Calu3 (cell line): Measurements from ENCODE around the gene SCTR. TPM values are rescaled to one million over a fixed set of nuclear protein-coding genes. Genes with fewer than 3 reads are reported as not detected.
"Not testable (repeated sequence)": the region's sequence is repeated elsewhere in the genome, so short reads cannot be mapped to it uniquely, and the experiment has no call there.

Source experiments
- BruUV-seq: library from RNA; stranded (reverse); fragments of 400-500 nt; replicated peaks from 2 replicates; lab custom pipeline; 2021; lab: Mats Ljungman, UMichigan
- CTCF ChIA-PET: fragments of 300-600 bp; sonication (Branson Sonifier 250); formaldehyde crosslinking; loops from one replicate; lab custom pipeline; 2022; ENCODE audit warnings: antibody characterized with exemption; lab: Charles Lee
- DNase-seq: peaks from one replicate; pipeline ENCODE4 v3.0.0; 2022
- H3K27ac Mint-ChIP-seq: one replicate; pipeline ENCODE4 v1.8.0; 2022; ENCODE audit warnings: mixed read lengths; ENCODE audit not compliant: unreplicated experiment
- H3K27me3 Mint-ChIP-seq: one replicate; pipeline ENCODE4 v1.8.0; 2022; ENCODE audit warnings: mixed read lengths; ENCODE audit not compliant: unreplicated experiment
- H3K36me3 Mint-ChIP-seq: one replicate; pipeline ENCODE4 v1.8.0; 2022; ENCODE audit warnings: mild to moderate bottlenecking, moderate library complexity, mixed read lengths; ENCODE audit not compliant: insufficient read depth, unreplicated experiment
- H3K4me1 Mint-ChIP-seq: one replicate; pipeline ENCODE4 v1.8.0; 2022; ENCODE audit warnings: mild to moderate bottlenecking, low read depth, mixed read lengths; ENCODE audit not compliant: unreplicated experiment
- H3K4me3 Mint-ChIP-seq: one replicate; pipeline ENCODE4 v1.8.0; 2022; ENCODE audit warnings: mild to moderate bottlenecking, low read depth, moderate library complexity, mixed read lengths; ENCODE audit not compliant: unreplicated experiment
- H3K9me3 Mint-ChIP-seq: one replicate; pipeline ENCODE4 v1.8.0; 2022; ENCODE audit warnings: low read depth, mixed read lengths; ENCODE audit not compliant: unreplicated experiment
- CTCF ChIP-seq: fragments of 200-600 bp; IDR thresholded peaks from one replicate; pipeline ENCODE4 v1.8.0; 2022; ENCODE audit warnings: antibody characterized with exemption; ENCODE audit not compliant: unreplicated experiment
- intact Hi-C: fragments of 100-400 bp; cut with micrococcal nuclease; formaldehyde crosslinking; loops from one replicate; pipeline ENCODE4 v1.10.0; 2022; ENCODE audit not compliant: unreplicated experiment
- total RNA-seq: library from RNA; stranded (reverse); gene quantifications from 2 replicates; pipeline ENCODE4 v1.2.3, GENCODE V29; 2022

SCTR gene
- total RNA-seq, 1 experiment from 2014 or later: 0.85 TPM

DNA sequence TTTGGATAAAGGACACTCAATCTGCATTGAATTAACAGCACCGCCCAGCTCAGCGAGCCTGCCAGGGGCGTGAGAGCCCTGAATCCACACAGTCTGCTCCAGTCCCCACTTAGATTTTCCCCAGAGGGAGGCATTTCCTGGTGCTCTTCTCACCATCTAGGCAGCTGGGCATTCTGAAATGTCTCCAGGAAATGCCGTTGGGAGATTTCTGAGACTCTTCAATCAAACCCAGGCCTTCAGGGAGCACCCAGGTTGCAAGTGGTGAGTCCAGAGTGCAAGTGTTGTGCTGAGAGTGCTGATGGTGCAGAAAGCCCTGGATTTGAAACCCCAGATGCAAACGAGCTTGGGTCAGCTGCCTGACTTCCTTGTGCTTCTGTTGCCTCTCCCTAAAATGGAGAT, 116.1 kb downstream of the SCTR start:
- no peak for TF ChIP-seq CTCF
- DNase-seq: no peak
- Mint-ChIP-seq H3K36me3 (peaks cover 5% of the 10 kb centered on the region), H3K27me3 (no peaks in the 10 kb centered on the region), H3K27ac (no peak overlapping the region), H3K4me1 (no peaks in the 10 kb centered on the region), H3K4me3 (no peak overlapping the region), H3K9me3 (no peaks in the 10 kb centered on the region)
- intact Hi-C loops: no loop called here
- CTCF ChIA-PET: no interaction called here
- no TSS peak for BruUV-seq

DNA sequence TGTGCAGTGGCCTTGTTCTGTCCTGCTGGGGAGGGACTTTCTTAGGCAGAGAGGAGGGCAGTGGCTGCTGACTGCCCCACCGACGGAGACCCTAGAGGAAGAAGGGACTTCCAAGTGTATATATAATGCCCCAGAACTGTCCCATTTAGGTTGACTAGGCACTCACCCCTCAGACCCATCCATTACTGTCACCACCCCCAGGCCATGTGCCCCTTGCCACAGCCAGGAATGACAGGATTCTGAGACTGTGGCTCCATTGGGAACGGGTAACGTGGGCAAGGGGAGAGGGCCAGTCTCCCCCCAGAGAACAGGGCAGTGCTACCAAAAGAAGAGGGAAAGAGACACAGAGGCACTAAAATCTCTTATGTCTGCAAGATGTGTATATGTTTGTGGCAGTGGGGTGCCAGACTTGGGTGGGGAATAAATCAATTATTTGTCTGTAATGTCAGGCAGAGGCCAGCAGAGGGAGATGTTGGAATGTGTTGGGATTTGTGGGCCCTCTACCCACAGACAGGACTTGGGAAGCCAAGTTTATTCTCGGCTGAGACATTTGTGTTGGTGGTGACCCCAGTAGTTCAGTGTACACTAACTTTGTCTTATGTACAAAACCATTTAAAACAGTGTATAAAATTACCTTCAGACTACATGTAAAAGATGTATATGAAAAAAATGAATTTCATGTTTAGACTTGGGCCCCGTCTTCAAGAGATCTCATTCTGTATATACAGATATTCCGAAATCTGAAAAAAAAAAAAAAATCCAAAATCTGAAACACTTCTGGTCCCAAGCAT, 116.7 kb downstream of the SCTR start:
- peak; percentile 62 for DNase-seq
- no peaks in the 10 kb centered on the region for H3K9me3 Mint-ChIP-seq
- no peaks in the 10 kb centered on the region for H3K4me1 Mint-ChIP-seq
- no peak overlapping the region for H3K27ac Mint-ChIP-seq
- peak; percentile 77 for TF ChIP-seq CTCF
- no peaks in the 10 kb centered on the region for H3K27me3 Mint-ChIP-seq
- BruUV-seq: no TSS peak
- CTCF ChIA-PET: no interaction called here
- peaks cover 5% of the 10 kb centered on the region for H3K36me3 Mint-ChIP-seq
- no peak overlapping the region for H3K4me3 Mint-ChIP-seq
- intact Hi-C loops: loop anchor here (1.0 kb wide), 2 partner anchors 69 to 253 kb away; no protein-coding TSS in a partner anchor

GRCh38 chr2:119405151-119405550, 119.1 kb downstream of the SCTR start:
- no peak for TF ChIP-seq CTCF
- intact Hi-C loops: no loop called here
- H3K4me1 Mint-ChIP-seq: no peaks in the 10 kb centered on the region
- H3K27ac Mint-ChIP-seq: no peak overlapping the region
- CTCF ChIA-PET: no interaction called here
- no TSS peak for BruUV-seq
- no peaks in the 10 kb centered on the region for H3K9me3 Mint-ChIP-seq
- DNase-seq: no peak
- H3K27me3 Mint-ChIP-seq: no peaks in the 10 kb centered on the region
- H3K4me3 Mint-ChIP-seq: no peak overlapping the region
- H3K36me3 Mint-ChIP-seq: peaks cover 5% of the 10 kb centered on the region

DNA sequence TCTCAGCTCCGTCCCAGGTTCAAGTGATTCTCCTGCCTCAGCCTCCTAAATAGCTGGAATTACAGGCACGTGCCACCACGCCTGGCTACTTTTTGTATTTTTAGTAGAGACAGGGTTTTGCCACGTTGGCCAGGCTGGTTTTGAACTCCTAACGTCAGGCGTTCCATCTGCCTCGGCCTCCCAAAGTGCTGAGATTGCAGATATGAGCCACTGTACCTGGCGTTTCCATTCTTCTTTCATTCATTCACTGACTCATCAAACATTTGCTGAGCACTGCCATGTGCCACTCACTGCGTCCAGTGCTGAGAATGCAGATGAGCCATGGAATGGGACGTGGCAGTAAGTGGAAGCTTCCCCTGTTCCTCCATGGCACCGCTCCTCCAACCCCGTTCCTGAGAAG, 120.7 kb downstream of the SCTR start:
- H3K9me3 Mint-ChIP-seq, DNase-seq, H3K27ac Mint-ChIP-seq, H3K36me3 Mint-ChIP-seq, BruUV-seq, intact Hi-C loops, H3K4me3 Mint-ChIP-seq, H3K27me3 Mint-ChIP-seq, H3K4me1 Mint-ChIP-seq: not testable (repeated sequence)
- CTCF ChIA-PET: interaction anchor here (0.5 to 1.1 kb wide), 2 partner anchors 12 to 202 kb away, joined by 3 to 7 read pairs; no protein-coding TSS in a partner anchor
